ENCODE data around the gene KRT25.

DNA sequence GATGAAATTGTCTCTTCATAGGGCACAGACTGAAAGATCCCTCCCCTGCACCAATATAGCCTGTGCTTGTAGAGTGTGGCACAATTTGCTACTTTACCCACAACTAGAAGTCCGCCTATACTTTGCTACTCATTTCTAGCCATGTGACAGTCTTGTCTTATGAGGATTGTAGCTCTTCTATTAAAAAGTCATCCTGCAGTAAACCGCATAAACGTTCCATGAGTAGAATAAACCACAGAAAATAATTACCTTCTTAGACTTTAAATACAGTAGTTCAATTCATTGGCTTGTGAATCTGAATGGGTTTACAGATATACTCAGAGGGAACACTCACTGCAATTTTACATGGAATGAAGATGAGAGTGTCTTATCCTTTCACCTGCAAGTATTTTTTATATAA, 22.8 kb upstream of the KRT25 start:
- TF ChIP-seq, protein P1, sequence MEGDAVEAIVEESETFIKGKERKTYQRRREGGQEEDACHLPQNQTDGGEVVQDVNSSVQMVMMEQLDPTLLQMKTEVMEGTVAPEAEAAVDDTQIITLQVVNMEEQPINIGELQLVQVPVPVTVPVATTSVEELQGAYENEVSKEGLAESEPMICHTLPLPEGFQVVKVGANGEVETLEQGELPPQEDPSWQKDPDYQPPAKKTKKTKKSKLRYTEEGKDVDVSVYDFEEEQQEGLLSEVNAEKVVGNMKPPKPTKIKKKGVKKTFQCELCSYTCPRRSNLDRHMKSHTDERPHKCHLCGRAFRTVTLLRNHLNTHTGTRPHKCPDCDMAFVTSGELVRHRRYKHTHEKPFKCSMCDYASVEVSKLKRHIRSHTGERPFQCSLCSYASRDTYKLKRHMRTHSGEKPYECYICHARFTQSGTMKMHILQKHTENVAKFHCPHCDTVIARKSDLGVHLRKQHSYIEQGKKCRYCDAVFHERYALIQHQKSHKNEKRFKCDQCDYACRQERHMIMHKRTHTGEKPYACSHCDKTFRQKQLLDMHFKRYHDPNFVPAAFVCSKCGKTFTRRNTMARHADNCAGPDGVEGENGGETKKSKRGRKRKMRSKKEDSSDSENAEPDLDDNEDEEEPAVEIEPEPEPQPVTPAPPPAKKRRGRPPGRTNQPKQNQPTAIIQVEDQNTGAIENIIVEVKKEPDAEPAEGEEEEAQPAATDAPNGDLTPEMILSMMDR (IDR thresholded peaks at IDR 0.05): no peak
- no peak for TF ChIP-seq POLR2A (IDR thresholded peaks at IDR 0.05)
